GM19351 (cell line): ENCODE measurements around the gene TMEM53.

Source experiments
- ATAC-seq: cut with Tn5 transposase; IDR thresholded peaks from one replicate; pipeline ENCODE4 v1.9.1; 2021; ENCODE audit warnings: mild to moderate bottlenecking, moderate library complexity; ENCODE audit not compliant: unreplicated experiment

The TMEM53 gene

DNA sequence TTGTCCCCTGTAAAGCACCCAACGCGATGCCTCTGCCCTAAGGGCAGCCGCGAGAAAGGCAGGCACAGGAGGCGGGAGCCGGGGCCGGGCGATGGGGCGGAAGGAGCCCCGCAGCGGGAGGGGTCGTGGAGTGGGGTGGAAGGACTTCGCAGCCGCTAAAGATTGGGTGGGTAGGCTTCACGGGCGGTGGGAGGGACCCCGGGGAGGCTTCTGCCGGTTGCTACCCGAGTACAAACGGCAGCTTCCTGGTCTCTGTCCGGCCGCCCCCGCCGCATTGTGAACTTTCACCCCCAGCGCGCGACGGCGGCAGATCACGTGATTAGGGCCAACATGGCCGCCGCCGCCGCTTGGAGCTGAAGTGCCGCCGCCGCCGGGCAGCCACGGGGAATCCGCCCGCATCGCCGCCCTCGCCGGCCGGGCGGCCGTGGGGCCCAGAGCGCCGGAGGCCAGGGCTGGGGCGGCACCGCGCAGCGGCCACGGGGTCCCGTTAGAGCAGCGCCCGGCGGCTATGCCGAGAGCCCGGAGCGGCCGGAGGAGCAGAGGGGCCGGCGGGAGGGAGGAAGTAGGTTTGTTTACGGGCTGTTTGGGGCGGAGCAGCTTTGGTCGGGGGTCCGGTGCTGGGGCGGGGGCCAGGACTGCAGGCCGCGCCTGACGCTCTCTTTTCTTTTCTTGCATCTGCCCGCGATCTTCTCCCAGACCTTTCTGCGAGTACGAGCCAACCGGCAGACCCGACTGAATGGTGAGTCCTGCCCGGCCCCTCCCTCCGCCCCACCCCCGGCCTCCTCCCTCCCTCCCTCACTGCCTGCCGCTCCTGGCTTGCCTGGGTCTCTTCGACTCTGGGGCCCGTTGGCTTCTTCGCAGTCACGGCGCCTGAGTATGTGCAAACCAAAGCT lies 42.4 kb downstream of the TMEM53 start:
- ATAC-seq: peak; percentile 69

DNA sequence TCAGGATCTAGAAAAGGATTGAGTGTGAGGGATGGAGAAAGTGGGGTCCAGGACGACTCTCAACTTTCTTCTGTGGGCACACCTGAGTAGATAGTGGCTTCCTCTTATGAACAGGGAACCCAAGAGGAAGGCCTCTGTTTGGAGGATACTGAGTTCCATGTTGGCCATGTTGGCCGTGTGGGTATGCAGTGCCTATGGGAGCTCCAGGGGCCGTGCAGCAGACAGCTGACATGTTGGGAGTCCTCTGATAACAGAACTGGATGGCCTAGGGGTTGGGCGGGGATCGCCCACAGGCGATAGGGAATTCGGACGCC lies 43.0 kb downstream of the TMEM53 start:
- ATAC-seq: no peak

DNA sequence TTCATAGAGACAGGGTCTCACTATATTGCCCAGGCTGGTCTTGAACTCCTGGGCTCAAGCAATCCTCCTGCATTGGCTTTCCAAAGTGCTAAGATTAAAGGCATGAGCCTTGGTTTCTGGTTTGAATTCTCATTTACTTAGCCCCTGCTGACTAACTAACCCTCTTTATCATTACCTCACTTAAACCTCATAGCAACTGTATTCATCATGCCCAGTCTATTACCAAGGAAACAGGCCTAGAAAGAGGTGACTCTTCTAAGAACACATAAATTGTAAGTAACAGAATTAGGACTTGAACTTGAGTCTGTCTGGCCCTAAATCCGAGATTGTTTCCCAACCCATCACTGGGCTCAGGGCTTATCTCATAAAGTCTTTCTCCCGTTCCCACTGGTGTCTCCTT lies 44.2 kb downstream of the TMEM53 start:
- no peak for ATAC-seq

DNA sequence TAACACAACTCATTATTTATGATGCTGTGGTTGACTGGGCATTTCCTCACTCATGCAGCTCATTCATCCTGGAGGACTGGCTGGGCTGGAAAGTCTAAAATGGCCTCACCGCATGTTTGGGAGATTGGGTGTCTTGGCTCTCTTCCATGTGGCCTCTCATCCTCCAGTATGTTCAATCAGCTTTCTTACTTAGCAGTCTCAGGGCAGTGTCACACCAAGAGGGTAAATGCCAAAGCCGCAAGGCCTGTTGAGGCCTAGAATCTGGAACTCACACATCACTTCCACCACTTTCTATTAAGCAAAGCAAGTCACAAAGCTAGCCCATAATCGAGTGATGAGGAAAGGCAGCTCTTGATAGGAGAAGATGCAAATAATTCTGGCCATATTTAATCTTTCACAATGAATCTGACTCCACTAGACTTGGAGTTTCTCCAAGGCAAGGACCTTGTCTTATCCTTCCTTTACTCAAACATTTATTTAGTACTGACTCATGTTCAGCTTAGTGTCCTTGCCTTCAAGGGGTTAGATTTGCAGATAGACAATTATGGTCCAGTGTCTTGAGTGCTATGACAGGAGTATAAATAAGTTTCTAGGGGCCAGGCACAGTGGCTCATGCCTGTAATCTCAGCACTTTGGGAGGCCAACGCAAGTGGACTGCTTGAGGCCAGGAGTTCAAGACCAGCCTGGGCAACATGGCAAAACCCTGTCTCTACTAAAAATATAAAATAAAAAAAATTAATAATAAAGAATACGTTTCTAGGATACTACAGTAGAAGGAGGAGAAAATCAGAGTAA lies 45.1 kb downstream of the TMEM53 start:
- no peak for ATAC-seq

DNA sequence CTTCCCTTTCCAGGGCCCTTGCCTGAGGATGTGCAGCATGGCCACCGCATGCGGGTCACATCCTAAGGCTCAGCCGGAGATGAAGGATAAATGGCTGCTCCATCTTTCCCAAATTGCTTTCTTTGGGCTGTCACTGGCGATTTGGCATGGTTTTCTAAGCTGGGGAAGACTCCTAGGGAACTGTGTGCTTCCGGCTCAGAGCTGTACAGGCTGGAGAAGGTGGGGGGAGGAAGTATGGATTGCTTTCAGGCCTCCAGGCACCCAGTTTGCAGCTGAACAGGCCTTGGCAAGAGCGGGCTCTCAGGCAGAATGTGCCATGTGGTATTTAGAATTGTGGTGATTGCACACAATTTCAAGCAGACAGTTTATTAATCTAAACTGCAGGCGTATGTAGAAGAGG lies 48.9 kb downstream of the TMEM53 start:
- ATAC-seq: no peak

- no peak for ATAC-seq
Observed at GRCh38 chr1:44624268-44624901, 49.9 kb downstream of the TMEM53 start.

GRCh38 chr1:44621841-44622286 lies 52.4 kb downstream of the TMEM53 start:
- no peak for ATAC-seq

- ATAC-seq: no peak
Observed at GRCh38 chr1:44620072-44620471, 54.2 kb downstream of the TMEM53 start.

DNA sequence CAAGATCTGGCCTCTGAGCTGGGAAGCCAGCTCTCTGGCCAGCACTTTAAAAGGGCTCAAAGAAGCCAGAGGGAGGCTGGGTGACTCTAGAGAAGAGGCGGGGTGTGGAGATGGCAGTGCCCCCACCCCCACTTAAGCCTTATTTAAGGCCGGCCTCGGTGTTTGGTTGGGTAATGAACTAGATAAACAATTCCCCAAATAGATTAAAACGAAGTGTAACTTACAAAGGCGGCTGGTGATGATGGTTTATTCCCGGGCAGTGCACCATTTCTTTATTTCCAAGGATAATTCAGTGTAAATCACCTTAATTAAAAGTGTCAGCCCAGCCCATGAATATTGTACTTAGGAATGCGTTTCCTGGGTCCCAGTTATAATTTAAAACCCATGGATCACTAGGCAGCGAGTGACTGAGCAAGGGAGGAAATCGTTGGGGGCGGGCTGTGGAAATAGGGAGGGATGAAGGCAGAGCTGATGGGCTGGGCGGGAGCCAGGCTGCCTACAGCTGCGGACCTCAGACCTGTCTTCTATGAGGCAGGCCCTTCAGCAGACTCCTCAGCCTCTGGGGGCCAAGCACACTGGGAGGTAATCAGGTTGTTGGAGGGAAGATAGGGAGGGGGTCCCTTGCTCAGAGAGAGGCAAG lies 54.9 kb downstream of the TMEM53 start:
- no peak for ATAC-seq

DNA sequence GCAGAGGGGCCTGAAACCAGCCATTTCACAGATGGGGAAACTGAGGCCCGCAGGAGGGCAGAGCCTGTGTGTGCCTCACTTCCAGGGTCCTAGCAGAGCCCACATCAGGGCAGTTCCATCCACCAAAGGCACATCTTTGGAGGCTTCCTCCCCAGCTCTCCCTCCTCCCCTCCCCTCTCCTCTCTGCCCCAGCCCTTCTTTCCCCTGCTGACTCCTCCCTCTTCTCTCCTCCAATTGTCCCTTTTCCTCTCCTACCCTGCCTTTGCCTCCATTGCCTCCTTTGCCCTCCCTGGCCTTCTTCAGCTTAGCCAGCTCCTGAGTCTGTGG lies 56.6 kb downstream of the TMEM53 start:
- ATAC-seq: no peak

GRCh38 chr1:44616991-44617702 lies 57.1 kb downstream of the TMEM53 start:
- no peak for ATAC-seq

- ATAC-seq: no peak
Observed at GRCh38 chr1:44616284-44616990, 57.8 kb downstream of the TMEM53 start.

DNA sequence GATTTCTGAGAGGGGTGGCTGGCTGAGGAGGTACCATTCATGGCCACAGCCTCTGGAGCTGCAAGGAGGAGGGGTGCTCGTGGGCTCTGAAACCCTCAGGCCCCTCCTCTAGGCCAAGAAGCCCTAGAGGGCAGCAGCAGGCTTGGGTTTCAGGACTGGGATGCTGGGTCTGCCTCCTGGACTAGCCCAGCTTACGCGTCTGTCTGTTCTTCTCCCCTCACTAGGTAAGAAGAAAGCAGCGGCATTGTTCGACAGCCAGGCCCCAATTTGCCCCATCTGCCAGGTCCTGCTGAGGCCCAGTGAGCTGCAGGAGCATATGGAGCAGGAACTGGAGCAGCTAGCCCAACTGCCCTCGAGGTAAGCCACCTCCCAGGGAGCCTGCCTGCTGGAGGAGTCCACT lies 60.3 kb downstream of the TMEM53 start:
- ATAC-seq: no peak

GRCh38 chr1:44611866-44612265 lies 62.4 kb downstream of the TMEM53 start:
- ATAC-seq: no peak

- no peak for ATAC-seq
Observed at GRCh38 chr1:44611419-44611818, 62.9 kb downstream of the TMEM53 start.

DNA sequence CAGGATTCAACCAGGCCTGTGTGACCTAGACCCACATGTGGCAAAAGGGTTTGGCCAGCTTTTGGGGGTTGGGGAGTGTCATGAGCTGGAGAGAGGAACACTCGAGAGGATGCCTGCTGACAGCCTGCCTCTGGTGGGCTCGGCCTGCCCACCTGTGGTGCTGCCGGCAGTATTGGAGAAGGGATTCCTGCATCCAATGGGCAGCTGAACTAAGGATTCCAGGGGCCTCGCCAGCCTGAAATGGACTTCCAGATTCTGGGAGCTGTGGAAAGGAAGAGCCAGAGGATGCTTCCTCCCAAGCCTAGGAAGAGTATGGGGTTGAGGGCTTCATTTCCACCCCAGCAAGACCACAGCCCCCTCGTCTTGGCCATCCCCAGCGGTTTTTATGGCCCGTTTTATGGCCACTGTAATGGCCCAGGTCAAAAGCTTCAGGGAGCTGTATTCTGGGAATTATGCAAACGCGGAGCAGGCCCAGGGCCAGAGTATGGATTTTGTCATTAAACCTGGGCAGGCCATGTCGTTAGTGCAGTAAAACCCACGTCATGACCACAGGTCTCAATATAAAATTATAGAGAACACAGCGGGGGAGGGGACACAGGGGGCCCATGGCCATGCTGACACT lies 63.6 kb downstream of the TMEM53 start:
- ATAC-seq: no peak

DNA sequence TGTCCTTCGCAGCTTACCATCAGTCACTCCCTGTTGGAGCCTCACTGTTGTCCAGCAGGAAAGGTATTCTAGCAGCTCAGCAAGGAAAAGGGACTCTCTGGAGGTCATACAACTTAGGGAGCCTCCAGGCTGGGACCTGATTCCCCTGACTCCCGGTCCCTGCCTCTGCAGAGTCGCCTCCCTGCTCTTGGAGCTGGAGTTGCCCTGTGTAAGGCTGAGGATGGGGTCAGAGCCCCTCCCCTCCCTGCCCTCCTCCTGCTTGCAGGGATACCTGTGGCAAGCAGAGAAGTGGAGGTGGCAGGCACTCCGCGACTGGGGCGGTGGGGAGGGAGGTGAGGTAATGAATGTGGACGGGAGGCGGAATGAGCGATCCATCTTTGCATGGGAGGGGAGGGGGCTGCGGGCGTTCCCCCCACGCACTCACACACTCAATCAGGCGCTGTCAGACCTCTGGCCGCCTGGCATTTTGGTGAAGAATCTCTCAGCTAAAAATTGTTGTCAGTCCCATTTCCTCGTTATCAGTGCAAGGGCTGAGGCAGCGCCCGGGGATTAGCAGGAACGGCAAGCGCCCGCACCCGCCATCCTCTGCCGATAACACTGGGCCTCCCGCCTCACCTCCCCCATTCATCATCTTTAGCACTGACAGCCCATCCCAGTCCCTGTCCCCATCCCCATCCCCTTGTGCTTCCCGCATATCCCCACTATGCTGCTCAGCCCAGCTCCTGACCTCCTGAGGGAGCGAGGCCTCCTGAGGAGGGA lies 64.3 kb downstream of the TMEM53 start:
- ATAC-seq: no peak

GRCh38 chr1:44609412-44609767 lies 64.9 kb downstream of the TMEM53 start:
- no peak for ATAC-seq

DNA sequence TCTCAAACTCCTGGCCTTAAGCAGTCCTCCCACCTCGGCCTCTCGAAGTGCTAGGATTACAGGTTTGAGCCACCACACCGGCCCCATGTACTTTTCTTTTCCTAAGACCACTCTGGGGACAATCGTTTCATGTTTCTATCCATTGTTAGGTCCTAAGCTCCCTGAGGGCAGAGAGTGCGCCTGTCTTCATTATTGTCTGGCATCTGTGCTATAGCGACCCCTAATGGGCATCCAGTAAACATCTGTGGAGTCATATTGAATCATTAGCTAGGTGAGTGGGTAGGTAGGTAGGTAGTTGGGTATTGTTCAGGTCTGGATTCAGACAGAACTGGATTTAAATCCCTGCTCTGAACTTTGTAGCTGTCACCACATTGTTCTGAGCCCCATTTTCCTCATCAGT lies 66.1 kb downstream of the TMEM53 start:
- ATAC-seq: no peak
